ENCODE results near the gene RIPK3.
A peak's percentile ranks its signal among the peaks of the same experiment; 100 is the strongest.
"Not testable (repeated sequence)": the region's sequence is repeated elsewhere in the genome, so short reads cannot be mapped to it uniquely, and the experiment has no call there.

Gene RIPK3

DNA sequence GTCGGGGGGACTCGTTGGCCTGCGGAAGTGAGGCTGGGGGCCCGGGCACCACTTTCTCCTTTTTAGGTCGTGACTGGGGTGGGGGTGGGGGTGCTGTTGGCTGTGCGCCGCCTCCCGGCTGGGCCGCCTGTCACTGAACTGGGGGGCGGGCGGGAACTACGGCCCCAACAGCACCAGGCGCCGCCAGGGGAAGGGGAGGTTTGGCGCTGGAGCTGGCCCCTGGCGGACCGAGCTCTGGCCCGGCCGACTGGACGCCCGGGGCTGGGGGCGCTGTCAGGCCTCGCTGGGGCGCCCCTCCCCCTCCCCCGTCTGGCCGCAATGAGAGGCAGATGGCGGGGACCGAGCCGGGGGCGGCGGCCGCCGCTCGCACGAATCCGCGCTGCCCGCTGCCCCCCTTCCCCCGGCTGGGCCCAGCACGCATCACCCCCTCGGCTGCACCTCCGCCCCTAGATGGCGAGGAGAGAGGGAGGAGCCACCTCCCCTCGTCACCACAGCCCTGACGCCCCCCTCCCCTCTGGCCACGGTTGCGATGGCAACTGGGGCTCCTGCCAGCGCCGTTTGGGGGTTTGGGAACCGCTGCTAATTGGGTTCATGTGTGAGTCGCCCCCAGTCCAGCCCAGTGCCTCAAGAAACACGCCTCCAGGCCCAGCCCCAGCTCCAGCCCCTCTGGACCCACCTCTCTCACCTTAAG, 28.9 kb upstream of the RIPK3 start:
- DNase-seq: peak in 1 of 2 donors; percentile 35

- DNase-seq: no peak
These were observed 28.4 kb upstream of the RIPK3 start for GRCh38 chr14:24368212-24368561.

DNA sequence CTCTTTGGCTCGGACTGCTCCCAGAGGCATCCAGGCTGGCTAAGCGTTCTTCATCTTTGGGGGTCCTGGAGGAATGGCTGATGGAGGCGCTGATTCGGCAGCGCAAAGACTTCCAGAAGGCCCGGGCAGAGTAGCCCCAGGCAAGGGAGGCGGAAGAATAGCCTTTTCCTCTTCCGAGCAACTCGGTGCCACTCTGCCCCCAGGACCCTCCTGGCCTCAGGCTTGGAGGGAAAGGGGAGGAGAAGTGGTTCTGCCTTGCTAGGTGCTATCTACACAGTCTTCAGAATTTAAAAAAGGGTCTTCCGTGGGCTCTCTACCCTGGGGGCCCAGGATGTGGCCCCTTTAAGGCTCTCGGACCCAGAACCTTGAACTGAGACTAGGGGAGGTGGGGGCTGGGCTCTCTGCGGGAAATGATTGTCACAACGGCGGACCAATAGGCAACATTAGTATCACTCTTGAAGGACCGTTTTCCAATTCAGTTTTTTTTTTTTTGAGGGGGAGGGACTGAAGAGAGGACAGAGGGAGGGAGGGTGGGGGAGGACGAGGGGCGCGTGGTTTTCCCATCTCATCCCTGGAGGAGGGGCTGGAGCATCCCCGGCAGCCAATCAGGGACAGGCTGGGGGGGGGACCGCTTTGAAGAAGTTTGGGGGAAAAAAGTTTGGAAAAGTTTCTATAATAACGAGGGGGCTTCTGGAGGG, 27.9 kb upstream of the RIPK3 start, which contains the start of gene NFATC4:
Gene NFATC4 (plus strand): TSS at position 671 of the 698 bp plus-strand sequence. CDS start 157 bp downstream, outside the sequence.
- no peak for DNase-seq

- DNase-seq: peak in 1 of 2 donors; percentile 4
These were observed 27.1 kb upstream of the RIPK3 start for GRCh38 chr14:24366721-24367513.

- DNase-seq: no peak
These were observed 26.6 kb upstream of the RIPK3 start for GRCh38 chr14:24366413-24366720.

DNA sequence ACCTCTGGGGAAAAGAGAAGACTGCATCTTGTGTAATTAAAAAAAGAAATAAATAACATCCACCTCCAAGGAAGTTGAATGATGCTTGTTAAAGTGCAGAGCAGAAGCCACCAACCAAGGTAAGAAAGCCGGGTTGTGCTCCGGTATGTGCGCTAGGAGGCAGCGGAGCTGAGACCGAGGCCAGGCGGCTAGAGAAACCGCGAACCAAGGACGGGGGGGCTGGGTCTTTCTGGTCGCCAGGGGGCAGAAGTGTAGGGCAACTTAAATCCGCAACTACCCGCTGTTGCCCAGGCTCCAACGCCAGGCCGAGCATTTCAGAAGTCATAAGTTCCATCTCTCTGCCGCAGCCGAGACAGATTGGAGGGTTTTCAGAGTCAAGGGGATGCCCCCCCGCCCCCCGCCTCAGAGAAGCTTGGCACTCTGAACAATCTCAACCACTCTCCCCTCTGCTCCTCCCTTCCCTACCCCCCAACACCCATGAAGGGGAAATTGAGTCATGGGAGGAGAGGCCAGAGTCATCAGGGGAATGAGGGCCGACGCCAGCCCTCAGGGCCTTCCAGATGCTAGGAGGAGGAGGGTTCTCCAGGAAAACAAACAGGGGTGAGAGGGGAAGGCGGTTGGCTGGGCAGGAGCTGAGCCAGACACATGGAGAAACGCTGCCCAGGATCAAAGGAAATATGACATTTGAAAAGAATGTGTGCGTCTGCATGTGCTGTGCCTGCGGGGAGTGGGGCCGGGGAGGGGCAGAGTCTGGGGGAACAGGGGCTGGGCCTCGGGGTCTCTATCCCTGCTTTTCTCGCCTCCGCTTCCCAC, 26.0 kb upstream of the RIPK3 start:
- peak; percentile 55 to 57 for DNase-seq

GRCh38 chr14:24364841-24365240, 25.1 kb upstream of the RIPK3 start:
- no peak for DNase-seq

GRCh38 chr14:24363401-24363800, 23.6 kb upstream of the RIPK3 start:
- DNase-seq: no peak

GRCh38 chr14:24362241-24362960, 22.6 kb upstream of the RIPK3 start:
- DNase-seq: no peak

DNA sequence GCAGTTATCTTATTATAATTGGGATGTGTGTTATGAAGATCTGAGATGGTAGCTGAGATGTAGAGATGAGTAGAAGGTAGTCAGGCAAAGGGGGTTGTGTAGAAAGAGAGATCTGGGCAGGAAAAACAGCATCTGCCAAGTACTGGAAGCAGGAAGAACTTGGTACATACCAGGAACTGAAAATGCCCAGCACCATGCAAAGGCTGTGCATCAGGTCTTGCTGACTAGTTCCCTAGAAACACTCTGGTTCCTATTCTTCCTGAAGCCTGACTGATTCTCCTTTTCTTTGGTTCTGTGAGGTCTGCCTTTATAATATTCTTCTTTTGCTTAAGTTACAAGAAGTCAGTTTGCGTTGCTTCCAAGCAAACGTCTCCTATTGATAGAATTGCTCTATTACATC, 21.5 kb upstream of the RIPK3 start:
- no peak for DNase-seq

- no peak for DNase-seq
These were observed 20.5 kb upstream of the RIPK3 start for GRCh38 chr14:24360281-24360680.

- no peak for DNase-seq
These were observed 16.4 kb upstream of the RIPK3 start for GRCh38 chr14:24356208-24356607.

GRCh38 chr14:24355009-24355408, 15.2 kb upstream of the RIPK3 start:
- DNase-seq: no peak

DNA sequence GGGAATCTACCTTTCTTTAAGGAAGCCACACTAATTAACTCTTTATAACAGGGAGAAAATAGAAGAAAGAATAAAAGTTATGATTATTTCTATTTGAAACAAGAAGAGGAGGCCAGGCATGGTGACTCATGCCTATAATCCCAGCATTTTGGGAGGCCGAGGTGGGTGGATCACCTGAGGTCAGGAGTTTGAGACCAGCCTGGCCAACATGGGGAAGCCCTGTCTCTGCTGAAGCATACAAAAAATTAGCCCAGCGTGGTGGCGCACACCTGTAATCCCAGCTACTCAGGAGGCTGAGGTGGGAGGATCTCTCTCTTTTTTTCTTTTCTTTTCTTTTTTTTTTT, 14.7 kb upstream of the RIPK3 start:
- DNase-seq: not testable (repeated sequence)

- DNase-seq: no peak
These were observed 14.0 kb upstream of the RIPK3 start for GRCh38 chr14:24353559-24354481.

GRCh38 chr14:24351517-24351916, 11.7 kb upstream of the RIPK3 start:
- DNase-seq: no peak

DNA sequence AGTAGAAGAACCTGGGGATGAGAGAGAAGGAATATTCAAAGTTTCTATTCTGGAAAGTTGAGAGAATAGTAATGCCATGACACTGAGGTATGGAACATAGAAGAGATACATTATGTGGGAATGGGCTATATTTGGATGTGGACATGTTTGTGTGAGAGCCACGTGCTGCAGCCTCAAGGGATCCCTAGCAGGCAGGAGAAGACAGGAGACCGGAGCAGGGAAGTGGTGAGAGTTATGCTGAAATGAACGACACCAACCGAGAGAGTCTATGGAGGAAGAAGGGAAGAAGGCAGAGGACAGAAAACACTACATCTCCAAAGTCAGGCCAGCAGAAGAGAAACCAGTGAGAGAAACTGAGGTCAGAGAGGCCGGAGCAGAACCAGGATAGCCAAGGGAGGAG, 10.0 kb upstream of the RIPK3 start:
- no peak for DNase-seq

DNA sequence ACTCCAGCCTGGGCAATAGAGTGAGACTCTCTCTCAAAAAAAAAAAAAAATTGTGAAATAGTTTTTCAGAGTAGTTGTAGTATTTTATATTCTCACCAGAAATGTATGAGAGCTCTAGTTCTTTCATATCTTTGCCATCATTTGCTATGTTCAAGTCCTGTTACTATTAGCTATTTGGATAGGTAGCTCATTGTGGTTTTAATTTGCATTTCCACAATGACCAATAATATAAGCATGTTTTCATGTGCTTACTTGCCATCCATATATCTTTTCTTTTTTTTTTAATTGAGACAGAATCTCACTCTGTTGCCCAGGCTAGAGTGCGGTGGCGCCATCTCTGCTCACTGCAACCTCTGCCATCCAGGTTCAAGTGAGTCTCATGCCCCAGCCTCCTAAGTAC, 8.4 kb upstream of the RIPK3 start:
- no peak for DNase-seq

- no peak for DNase-seq
These were observed 7.3 kb upstream of the RIPK3 start for GRCh38 chr14:24347134-24347533.

DNA sequence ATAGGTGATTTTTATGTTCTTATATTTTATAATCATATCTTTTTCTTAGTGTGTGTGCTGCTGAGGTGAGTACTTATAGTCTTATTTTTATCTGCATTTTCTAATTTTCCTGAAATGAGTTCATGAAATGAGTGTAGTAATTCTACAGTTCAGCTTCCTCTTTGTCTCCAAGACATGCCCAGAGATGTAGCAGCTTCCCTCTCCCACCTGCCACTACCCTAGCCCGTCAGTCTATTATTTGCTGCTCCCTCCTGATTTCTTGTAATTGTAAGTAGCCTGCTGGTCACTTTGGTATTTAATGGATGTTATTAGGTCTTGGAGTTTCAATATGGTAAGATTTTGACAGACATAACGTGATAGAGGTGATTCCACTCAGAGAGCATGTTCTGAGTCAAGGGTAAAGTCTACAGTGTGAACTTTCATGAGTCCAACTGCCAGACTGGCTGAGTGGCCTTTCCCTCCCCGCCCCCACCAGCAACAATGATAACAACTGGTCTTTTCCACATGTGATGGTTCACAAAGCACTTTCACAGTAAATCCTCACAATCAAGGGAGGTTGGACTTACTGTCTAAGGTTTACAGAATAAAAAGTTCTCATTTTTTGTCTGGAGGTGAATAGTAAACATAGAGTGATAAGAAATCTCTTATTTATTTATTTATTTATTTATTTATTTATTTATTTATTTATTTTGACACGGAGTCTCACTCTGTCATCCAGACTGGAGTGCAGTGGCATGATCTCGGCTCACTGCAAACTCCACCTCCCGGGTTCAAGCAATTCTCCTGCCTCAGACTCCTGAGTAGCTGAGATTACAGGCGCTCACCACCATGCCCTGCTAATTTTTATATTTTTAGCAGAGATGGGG, 4.2 kb upstream of the RIPK3 start:
- DNase-seq: no peak
